Endothelial cell of umbilical vein (primary cell): ENCODE data around the gene CCBE1.

Experiments used
- CTCF ChIP-seq, 2 donors: IDR thresholded peaks; 1 replicate in 1 of 2; 2 replicates in 1 of 2; pipeline ENCODE4 v1.5.1; 2011; ENCODE audit warnings: low read length in 2 of 2, mild to moderate bottlenecking in 2 of 2, moderate library complexity in 2 of 2, control low read depth in 1 of 2, inconsistent platforms in 1 of 2, low read depth in 1 of 2; ENCODE audit not compliant: insufficient read depth in 1 of 2; ENCODE audit errors: extremely low read depth in 1 of 2
- POLR2AphosphoS5 ChIP-seq: IDR thresholded peaks from 2 replicates; pipeline ENCODE4 v1.6.1; 2012; ENCODE audit warnings: low read depth, mild to moderate bottlenecking, control low read depth, low read length, moderate library complexity; ENCODE audit not compliant: insufficient read depth

GRCh38 chr18:59686260-59686659 is 11.0 kb downstream of the CCBE1 start:
- TF ChIP-seq CTCF (IDR thresholded peaks at IDR 0.05; ENCODE audit: extremely low read depth in 1 of 2, insufficient read depth in 1 of 2, low read depth in 1 of 2, low read length in 2 of 2), result no peak
- no peak for TF ChIP-seq POLR2AphosphoS5
